ENCODE measurements around the gene HDAC7.

GRCh38 chr12:47799357-47799955 lies 20.2 kb downstream of the HDAC7 start:
- TF ChIP-seq POLR2A (IDR thresholded peaks at IDR 0.05) = no peak
- no peak for TF ChIP-seq CTCF (IDR thresholded peaks at IDR 0.05)
